HPDE6-E6E7 (cell line): ENCODE results near the gene LTO1.

Experiments
- DNase-seq: peaks from one replicate; pipeline ENCODE4 v3.0.0; 2011; ENCODE audit warnings: missing footprints; ENCODE audit errors: extremely low spot score

The LTO1 gene

GRCh38 chr11:69657911-69658625, 17.1 kb downstream of the LTO1 start:
- no peak for DNase-seq

- no peak for DNase-seq
Measured at GRCh38 chr11:69657456-69657910, 17.7 kb downstream of the LTO1 start.

DNA sequence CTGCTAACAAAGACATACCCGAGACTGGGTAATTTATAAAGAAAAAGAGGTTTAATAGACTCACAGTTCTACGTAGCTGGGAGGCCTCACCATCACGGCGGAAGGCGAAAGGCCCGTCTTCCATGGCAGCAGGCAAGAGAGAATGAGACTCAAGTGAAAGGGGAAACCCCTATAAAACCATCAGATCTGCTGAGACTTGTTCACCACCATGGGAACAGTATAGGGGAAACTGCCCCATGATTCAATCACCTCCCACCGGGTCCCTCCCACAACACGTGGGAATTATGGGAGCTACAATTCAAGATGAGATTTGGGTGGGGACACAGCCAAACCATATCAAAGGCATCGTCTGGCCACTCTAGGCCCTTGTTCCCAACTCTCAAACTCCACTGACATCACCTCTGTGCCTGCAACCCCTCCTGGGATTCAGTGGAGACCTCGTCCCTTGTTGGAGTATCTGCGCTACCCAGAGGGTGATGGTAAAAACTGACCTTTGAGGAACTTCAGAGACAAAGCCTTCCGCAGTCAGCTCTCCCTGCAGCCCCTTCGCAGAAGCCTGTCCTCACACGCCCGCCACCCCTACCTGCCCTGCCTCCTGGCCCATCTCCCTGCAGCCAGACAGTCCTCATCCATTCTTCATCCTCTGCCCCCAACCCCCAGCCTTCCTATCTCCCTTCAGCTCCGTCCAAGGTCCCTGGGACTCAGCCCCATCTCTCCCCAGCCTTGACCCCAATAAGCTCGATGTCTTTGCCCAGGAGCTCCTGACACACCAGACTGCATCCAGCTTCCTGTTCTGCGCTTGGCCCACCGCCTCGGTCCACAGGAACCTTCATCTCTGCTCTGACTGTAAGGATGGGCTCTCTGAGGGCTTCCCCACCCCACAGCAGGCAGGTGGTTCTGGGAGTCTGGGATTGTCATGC, 18.4 kb downstream of the LTO1 start:
- DNase-seq = no peak

GRCh38 chr11:69655479-69656428, 19.4 kb downstream of the LTO1 start:
- DNase-seq = no peak

DNA sequence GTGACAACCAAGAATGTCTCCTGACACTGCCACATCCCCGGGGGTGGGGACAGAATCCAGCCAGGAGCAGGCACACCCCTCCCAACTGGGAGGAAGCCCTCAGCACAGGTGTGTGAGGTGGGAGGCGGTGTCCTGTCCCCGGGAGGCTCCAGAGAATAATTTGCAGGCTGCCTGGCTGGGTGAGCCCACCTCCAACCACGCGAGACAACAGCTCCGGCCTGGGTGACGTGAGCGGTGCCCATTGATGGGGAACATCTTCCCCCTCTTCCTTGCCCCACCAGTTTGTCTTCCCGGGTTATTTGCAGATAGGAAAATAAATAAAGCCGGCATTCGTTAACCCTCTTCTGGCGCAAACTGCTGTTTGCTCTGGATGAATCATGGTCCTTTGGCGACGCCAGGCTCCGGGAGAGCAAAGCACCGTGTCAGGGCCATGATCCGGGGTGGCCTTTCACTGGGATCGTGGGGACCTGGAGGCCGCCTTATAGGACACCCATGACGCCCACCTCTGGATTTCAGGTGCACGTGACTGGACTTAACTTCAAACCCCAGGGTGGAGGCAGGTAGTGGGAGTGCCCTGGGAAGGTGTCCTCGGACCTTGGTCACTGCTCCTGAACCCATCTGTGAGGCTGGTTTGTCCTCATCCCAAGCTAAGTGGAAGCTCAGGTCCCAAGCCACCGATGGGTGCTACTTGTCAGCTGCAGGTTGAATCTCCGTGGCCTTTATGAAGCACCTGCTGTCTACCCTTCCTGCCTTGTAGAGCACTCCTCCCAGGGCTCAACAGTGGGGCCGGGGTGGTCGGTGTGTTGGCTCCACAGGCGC, 20.3 kb downstream of the LTO1 start:
- DNase-seq = no peak

- DNase-seq = no peak
Measured at GRCh38 chr11:69654001-69654659, 21.0 kb downstream of the LTO1 start.

DNA sequence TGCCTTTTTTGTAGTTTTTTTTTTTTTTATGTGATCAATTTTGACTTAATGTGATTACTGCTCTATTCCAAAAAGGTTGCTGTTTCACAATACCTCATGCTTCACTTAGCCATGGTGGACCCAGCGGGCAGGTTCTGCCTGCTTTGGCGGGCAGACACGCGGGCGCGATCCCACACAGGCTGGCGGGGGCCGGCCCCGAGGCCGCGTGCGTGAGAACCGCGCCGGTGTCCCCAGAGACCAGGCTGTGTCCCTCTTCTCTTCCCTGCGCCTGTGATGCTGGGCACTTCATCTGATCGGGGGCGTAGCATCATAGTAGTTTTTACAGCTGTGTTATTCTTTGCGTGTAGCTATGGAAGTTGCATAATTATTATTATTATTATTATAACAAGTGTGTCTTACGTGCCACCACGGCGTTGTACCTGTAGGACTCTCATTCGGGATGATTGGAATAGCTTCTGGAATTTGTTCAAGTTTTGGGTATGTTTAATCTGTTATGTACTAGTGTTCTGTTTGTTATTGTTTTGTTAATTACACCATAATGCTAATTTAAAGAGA, 21.7 kb downstream of the LTO1 start:
- no peak for DNase-seq

- DNase-seq = no peak
Measured at GRCh38 chr11:69652999-69653398, 22.2 kb downstream of the LTO1 start.

DNA sequence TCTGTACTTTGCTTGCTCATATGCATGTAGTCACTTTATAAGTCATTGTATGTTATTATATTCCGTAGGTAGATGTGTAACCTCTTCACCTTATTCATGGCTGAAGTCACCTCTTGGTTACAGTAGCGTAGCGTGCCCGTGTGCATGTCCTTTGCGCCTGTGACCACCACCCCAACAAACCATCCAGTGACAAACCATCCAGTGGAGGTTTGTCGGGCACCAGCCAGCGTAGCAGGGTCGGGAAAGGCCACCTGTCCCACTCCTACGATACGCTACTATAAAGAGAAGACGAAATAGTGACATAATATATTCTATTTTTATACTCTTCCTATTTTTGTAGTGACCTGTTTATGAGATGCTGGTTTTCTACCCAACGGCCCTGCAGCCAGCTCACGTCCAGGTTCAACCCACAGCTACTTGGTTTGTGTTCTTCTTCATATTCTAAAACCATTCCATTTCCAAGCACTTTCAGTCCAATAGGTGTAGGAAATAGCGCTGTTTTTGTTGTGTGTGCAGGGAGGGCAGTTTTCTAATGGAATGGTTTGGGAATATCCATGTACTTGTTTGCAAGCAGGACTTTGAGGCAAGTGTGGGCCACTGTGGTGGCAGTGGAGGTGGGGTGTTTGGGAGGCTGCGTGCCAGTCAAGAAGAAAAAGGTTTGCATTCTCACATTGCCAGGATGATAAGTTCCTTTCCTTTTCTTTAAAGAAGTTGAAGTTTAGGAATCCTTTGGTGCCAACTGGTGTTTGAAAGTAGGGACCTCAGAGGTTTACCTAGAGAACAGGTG, 23.1 kb downstream of the LTO1 start:
- DNase-seq = no peak

DNA sequence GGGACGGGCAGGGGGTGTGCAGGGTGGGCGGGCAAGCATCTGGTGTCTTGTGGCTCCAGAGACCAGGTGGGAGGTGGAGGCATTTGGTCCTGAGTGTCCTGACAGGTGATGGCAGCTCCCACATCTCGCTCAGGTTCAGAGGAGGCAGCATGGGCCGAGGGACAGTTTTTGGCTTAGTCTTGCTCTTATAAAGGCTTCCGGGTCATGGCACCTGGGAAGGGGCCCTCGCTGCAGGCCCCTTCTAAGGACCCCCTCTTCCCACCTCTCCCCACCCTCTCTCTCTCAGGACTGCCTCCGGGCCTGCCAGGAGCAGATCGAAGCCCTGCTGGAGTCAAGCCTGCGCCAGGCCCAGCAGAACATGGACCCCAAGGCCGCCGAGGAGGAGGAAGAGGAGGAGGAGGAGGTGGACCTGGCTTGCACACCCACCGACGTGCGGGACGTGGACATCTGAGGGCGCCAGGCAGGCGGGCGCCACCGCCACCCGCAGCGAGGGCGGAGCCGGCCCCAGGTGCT, 24.3 kb downstream of the LTO1 start:
- no peak for DNase-seq

GRCh38 chr11:69650081-69650831, 24.9 kb downstream of the LTO1 start:
- no peak for DNase-seq

- DNase-seq = no peak
Measured at GRCh38 chr11:69649576-69649900, 25.6 kb downstream of the LTO1 start.

DNA sequence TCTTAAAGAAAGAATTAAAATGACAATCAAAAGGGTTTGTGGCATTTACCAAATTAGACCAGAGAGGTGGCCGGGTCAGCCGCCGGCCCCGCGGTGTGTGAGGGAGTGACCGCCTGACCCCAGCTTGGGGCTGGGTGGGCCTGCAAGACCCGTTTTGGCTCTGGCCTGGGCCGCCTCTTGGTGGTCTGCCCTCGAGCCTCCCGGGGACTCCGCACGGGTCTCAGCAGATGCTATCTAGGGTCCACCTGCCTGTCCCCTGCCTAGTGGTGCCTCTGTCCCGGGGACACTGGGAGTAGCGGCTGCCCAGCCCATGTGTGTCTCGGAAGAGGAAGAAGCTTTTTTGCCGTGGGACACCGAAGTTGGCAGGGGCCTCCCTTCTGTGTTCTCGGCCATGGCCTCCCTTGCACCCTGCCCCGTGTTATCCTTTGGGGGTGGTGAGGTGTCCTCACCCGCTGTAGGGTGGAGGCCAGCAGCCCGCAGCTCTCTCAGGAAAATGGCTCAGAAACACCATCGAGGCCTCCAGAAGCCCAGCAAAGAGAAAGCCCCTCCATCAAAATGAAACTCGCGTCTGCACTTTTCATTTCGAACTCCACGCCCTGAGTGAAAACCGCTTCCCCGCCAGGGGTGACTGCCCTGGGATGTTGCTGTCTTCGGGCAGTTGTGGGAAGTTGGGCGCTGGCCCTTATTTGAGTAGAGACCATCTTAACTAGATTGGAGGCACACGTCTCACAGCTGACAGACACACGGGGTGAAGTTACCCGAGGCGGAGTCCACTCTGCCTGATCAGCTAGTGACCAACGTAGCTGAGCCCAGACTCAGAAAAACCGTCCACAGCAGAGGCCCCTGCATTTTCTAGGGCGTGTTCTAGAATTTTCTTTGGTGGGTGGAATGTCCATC, 26.2 kb downstream of the LTO1 start:
- no peak for DNase-seq

- no peak for DNase-seq
Measured at GRCh38 chr11:69647761-69648497, 27.2 kb downstream of the LTO1 start.

DNA sequence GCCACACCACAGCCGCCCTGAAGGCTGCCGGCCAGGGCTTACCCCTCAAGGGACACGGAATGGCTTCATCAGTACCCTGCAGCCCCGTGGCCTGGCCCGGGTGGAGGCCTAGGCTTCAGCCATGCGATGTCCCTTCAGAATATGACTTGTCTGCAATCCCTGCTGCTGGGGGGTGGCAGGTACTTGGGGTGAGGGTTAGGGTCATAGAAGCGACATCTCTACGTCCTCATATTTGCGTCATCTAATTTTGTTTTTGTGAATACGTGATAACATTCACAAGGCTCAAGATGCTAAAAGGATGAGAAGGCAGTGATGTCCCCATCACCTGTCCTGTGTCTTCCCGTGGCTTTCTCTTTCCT, 27.8 kb downstream of the LTO1 start:
- DNase-seq = no peak

- no peak for DNase-seq
Measured at GRCh38 chr11:69646493-69647389, 28.4 kb downstream of the LTO1 start.
